Measurements from ENCODE around the gene WWOX. TPM values are rescaled to one million over a fixed set of nuclear protein-coding genes. Genes with fewer than 3 reads are reported as not detected.

The WWOX gene
- total RNA-seq, 1 donor from 2014 or later, result 43.2 TPM

GRCh38 chr16:78402833-78403232, 303.4 kb downstream of the WWOX start:
- Mint-ChIP-seq H3K27me3 (no peaks in the 10 kb centered on the region), H3K4me3 (ENCODE audit: low read depth) (no peak overlapping the region), H3K4me1 (ENCODE audit: low read depth) (peaks cover 2% of the 10 kb centered on the region), H3K27ac (no peak overlapping the region), H3K36me3 (ENCODE audit: insufficient read depth) (peaks cover 5% of the 10 kb centered on the region), H3K9me3 (ENCODE audit: low read depth) (peaks cover 5% of the 10 kb centered on the region)
- TF ChIP-seq CTCF (IDR thresholded peaks at IDR 0.05; ENCODE audit: unreplicated experiment), result no peak
- no peak for DNase-seq (ENCODE audit: low spot score, unreplicated experiment)

- peaks cover 16% of the 10 kb centered on the region for H3K9me3 Mint-ChIP-seq (ENCODE audit: low read depth)
- no peak overlapping the region for H3K27ac Mint-ChIP-seq
Observed at GRCh38 chr16:78405040-78405439, 305.6 kb downstream of the WWOX start.

GRCh38 chr16:78405833-78406232, 306.4 kb downstream of the WWOX start:
- Mint-ChIP-seq H3K36me3 (ENCODE audit: insufficient read depth) (peaks cover 12% of the 10 kb centered on the region), H3K4me3 (ENCODE audit: low read depth) (no peak overlapping the region), H3K9me3 (ENCODE audit: low read depth) (peaks cover 17% of the 10 kb centered on the region), H3K27me3 (no peaks in the 10 kb centered on the region), H3K27ac (no peak overlapping the region), H3K4me1 (ENCODE audit: low read depth) (peaks cover 2% of the 10 kb centered on the region)
- DNase-seq (ENCODE audit: low spot score, unreplicated experiment), result no peak
- TF ChIP-seq CTCF (IDR thresholded peaks at IDR 0.05; ENCODE audit: unreplicated experiment), result no peak

More at GRCh38 chr16:78405040-78405439, 305.6 kb downstream of the WWOX start:
- no peak for DNase-seq (ENCODE audit: low spot score, unreplicated experiment)
- Mint-ChIP-seq H3K27me3 (no peaks in the 10 kb centered on the region), H3K4me1 (ENCODE audit: low read depth) (peaks cover 2% of the 10 kb centered on the region), H3K36me3 (ENCODE audit: insufficient read depth) (peaks cover 9% of the 10 kb centered on the region), H3K4me3 (ENCODE audit: low read depth) (no peak overlapping the region)
- no peak for TF ChIP-seq CTCF (IDR thresholded peaks at IDR 0.05; ENCODE audit: unreplicated experiment)

GRCh38 chr16:78407191-78407590, 307.7 kb downstream of the WWOX start:
- Mint-ChIP-seq H3K4me3 (ENCODE audit: low read depth) (no peak overlapping the region), H3K27me3 (no peaks in the 10 kb centered on the region), H3K9me3 (ENCODE audit: low read depth) (peaks cover 27% of the 10 kb centered on the region), H3K27ac (no peak overlapping the region), H3K36me3 (ENCODE audit: insufficient read depth) (peaks cover 15% of the 10 kb centered on the region), H3K4me1 (ENCODE audit: low read depth) (peaks cover 2% of the 10 kb centered on the region)
- no peak for DNase-seq (ENCODE audit: low spot score, unreplicated experiment)
- TF ChIP-seq CTCF (IDR thresholded peaks at IDR 0.05; ENCODE audit: unreplicated experiment), result no peak

- TF ChIP-seq CTCF (IDR thresholded peaks at IDR 0.05; ENCODE audit: unreplicated experiment), result no peak
- H3K9me3 Mint-ChIP-seq (ENCODE audit: low read depth), result peaks cover 32% of the 10 kb centered on the region
- no peaks in the 10 kb centered on the region for H3K27me3 Mint-ChIP-seq
- no peak overlapping the region for H3K4me3 Mint-ChIP-seq (ENCODE audit: low read depth)
- H3K36me3 Mint-ChIP-seq (ENCODE audit: insufficient read depth), result peaks cover 20% of the 10 kb centered on the region
- no peaks in the 10 kb centered on the region for H3K4me1 Mint-ChIP-seq (ENCODE audit: low read depth)
- H3K27ac Mint-ChIP-seq, result no peak overlapping the region
- no peak for DNase-seq (ENCODE audit: low spot score, unreplicated experiment)
Observed at GRCh38 chr16:78413651-78414050, 314.2 kb downstream of the WWOX start.
